ENCODE results near the gene CAND2.

Gene CAND2

DNA sequence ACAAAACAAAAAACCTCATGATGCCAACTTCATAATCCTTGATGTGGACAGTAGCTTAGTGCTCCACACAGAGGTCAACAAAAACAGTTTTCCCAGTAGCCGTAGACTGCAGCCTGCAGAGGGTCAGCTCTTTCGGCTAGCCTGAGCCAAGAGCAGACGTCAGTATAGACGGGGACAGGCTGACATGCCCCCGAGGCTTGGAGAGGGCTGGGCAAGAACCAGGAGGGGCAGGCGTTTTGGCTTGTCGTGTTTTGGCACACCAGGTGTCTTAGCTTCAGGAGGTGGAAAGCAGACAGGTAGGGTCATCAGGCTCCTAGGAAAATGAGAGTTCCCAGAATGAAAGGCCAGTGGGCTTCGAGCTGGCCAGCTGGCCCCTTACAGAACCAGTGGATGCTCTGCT, 21.8 kb downstream of the CAND2 start:
- no peak for TF ChIP-seq TEAD4 (IDR thresholded peaks at IDR 0.05)
- TF ChIP-seq CREB1 (IDR thresholded peaks at IDR 0.05; ENCODE audit: low read depth) = no peak
- no peak for TF ChIP-seq ZBTB7A (IDR thresholded peaks at IDR 0.05; ENCODE audit: low read depth)
- no peak for TF ChIP-seq TAF1 (IDR thresholded peaks at IDR 0.05; ENCODE audit: low read depth)
- no peak for TF ChIP-seq EGR1 (IDR thresholded peaks at IDR 0.05)
- no peak for TF ChIP-seq RAD21 (IDR thresholded peaks at IDR 0.05; ENCODE audit: low read depth)
- TF ChIP-seq REST (IDR thresholded peaks at IDR 0.05; ENCODE audit: low read depth) = no peak
- no peak for TF ChIP-seq CEBPB (IDR thresholded peaks at IDR 0.05)
- no peak for TF ChIP-seq EP300 (IDR thresholded peaks at IDR 0.05; ENCODE audit: borderline replicate concordance)
- TF ChIP-seq, protein P1, sequence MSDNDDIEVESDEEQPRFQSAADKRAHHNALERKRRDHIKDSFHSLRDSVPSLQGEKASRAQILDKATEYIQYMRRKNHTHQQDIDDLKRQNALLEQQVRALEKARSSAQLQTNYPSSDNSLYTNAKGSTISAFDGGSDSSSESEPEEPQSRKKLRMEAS (IDR thresholded peaks at IDR 0.05) = no peak

DNA sequence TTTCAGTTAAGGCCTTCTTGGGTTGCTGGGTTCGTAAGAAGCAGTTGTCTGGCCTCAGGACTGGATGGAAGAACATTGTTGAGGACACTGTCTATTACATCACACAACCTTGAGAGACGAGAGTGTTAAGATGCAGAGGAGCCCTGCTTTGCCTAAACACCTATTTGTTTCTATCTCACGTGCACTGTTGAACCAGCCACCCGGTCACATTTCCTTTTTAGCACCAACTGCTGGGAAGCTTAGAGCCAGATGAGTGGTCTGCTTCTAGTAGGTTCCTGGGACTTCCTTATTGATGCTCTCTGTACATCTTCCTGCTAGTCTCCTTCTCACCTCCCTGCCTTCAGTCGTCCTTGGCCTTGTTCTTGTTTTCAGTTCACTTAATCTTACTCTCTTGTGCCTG, 22.3 kb downstream of the CAND2 start:
- no peak for TF ChIP-seq RAD21 (IDR thresholded peaks at IDR 0.05; ENCODE audit: low read depth)
- no peak for TF ChIP-seq EGR1 (IDR thresholded peaks at IDR 0.05)
- TF ChIP-seq CEBPB (IDR thresholded peaks at IDR 0.05) = no peak
- no peak for TF ChIP-seq TAF1 (IDR thresholded peaks at IDR 0.05; ENCODE audit: low read depth)
- no peak for TF ChIP-seq TCF12 (IDR thresholded peaks at IDR 0.05; ENCODE audit: low read depth)

DNA sequence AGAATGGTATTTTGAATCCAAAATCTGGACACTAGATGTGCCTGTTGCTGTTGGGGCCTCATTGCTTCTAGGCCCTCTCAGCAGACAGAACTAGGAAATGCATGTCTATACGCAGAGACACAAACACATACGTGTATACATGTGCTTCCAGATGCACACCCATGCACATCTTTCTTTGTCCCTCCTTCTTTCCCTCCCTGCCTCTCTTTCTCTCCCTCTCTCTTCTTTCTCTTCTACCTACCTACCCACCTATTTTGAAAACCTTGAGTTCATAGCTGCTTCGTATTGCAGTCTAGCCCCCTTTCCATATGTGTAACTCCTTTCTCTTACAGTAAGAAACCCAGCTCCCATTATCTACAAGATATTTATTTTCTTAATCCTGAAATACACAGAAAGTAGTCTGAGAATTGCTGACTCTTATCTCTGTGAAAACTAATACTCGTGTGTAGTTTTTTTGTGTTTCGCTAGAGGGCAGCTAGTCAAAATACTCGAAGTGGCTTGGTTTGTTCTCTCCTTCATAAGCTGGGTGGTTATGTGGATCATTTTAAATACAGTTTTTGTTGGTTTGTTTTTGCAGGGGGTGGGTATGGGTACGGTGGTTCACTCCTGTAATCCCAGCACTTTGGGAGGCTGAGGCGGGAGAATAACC, 26.4 kb downstream of the CAND2 start:
- TF ChIP-seq FOXM1 (IDR thresholded peaks at IDR 0.05; ENCODE audit: borderline replicate concordance, low read depth) (no peak), TEAD4 (IDR thresholded peaks at IDR 0.05) (no peak), TAF1 (IDR thresholded peaks at IDR 0.05; ENCODE audit: low read depth) (no peak), CREB1 (IDR thresholded peaks at IDR 0.05; ENCODE audit: low read depth) (no peak), EP300 (IDR thresholded peaks at IDR 0.05; ENCODE audit: borderline replicate concordance) (no peak), EGR1 (IDR thresholded peaks at IDR 0.05) (no peak), NFIC (IDR thresholded peaks at IDR 0.05) (no peak), RAD21 (IDR thresholded peaks at IDR 0.05; ENCODE audit: low read depth) (no peak), CEBPB (IDR thresholded peaks at IDR 0.05) (no peak), TCF12 (IDR thresholded peaks at IDR 0.05; ENCODE audit: low read depth) (no peak), YY1 (IDR thresholded peaks at IDR 0.05; ENCODE audit: low read depth) (no peak), REST (IDR thresholded peaks at IDR 0.05; ENCODE audit: low read depth) (no peak), ZBTB7A (IDR thresholded peaks at IDR 0.05; ENCODE audit: low read depth) (no peak), USF1 (IDR thresholded peaks at IDR 0.05) (no peak)
- TF ChIP-seq, protein P1 (IDR thresholded peaks at IDR 0.05) = no peak

DNA sequence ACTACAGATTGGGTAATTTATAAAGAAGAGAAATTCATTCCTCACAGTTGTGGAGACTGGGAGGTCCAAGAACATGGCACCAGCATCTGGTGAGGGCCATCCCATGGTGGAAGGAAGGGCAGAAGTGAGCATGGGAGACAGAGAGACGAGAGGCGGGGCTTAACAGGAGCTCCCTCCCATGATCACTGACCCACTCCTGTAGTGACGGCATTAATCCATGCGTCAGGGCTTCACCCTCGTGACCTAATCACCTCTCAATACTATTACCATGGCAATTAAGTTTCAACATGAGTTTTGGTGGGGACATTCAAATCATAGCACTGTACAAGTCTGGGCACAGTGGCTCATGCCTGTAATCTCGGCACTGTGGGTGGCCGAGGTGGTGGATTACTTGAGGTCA, 27.8 kb downstream of the CAND2 start:
- TF ChIP-seq YY1 (IDR thresholded peaks at IDR 0.05; ENCODE audit: low read depth) (no peak), NFIC (IDR thresholded peaks at IDR 0.05) (no peak), TEAD4 (IDR thresholded peaks at IDR 0.05) (no peak), USF1 (IDR thresholded peaks at IDR 0.05) (no peak), RAD21 (IDR thresholded peaks at IDR 0.05; ENCODE audit: low read depth) (no peak), EP300 (IDR thresholded peaks at IDR 0.05; ENCODE audit: borderline replicate concordance) (no peak), REST (IDR thresholded peaks at IDR 0.05; ENCODE audit: low read depth) (no peak), CEBPB (IDR thresholded peaks at IDR 0.05) (no peak)
- TF ChIP-seq, protein P1 (IDR thresholded peaks at IDR 0.05) = no peak
